Vagina (tissue), 2 donors: ENCODE data around the gene CCDC134.

ENCODE experiments used
- CTCF ChIP-seq, 3 experiments: fragments of 450-650 bp in 2 of 3; fragments of 200-600 bp in 1 of 3; sonication (generic) in 1 of 3; IDR thresholded peaks; one replicate each; pipeline ENCODE4 v1.5.1; 2017 to 2019; ENCODE audit warnings: antibody characterized with exemption in 3 of 3, mild to moderate bottlenecking in 2 of 3, moderate library complexity in 2 of 3
- POLR2A ChIP-seq, 2 donors: fragments of 450-650 bp; IDR thresholded peaks; one replicate each; pipeline ENCODE4 v1.6.1; 2017; ENCODE audit warnings: antibody characterized with exemption in 2 of 2, mild to moderate bottlenecking in 2 of 2, moderate library complexity in 2 of 2
- POLR2AphosphoS5 ChIP-seq, 2 donors: sonication (generic); formaldehyde crosslinking; IDR thresholded peaks; one replicate each; pipeline ENCODE4 v1.9.0; 2017; ENCODE audit warnings: antibody characterized with exemption in 2 of 2, mild to moderate bottlenecking in 2 of 2, low read depth in 1 of 2; ENCODE audit not compliant: insufficient read depth in 1 of 2

GRCh38 chr22:41772198-41772597, 28.3 kb upstream of the CCDC134 start:
- TF ChIP-seq POLR2A (IDR thresholded peaks at IDR 0.05) (no peak), CTCF (IDR thresholded peaks at IDR 0.05) (no peak), POLR2AphosphoS5 (IDR thresholded peaks at IDR 0.05; ENCODE audit: insufficient read depth in 1 of 2, low read depth in 1 of 2) (no peak)
